CD4-positive, alpha-beta T cell treated with Interleukin-21 for 1 hour (primary cell): Measurements from ENCODE around the gene ACER3.
"Not testable (repeated sequence)": the region's sequence is repeated elsewhere in the genome, so short reads cannot be mapped to it uniquely, and the experiment has no call there.

Source experiments
- DNase-seq: peaks from one replicate; pipeline ENCODE4 v3.0.0-alpha.2; 2020

The ACER3 gene

GRCh38 chr11:76939219-76939631, 78.5 kb downstream of the ACER3 start:
- DNase-seq, result no peak

DNA sequence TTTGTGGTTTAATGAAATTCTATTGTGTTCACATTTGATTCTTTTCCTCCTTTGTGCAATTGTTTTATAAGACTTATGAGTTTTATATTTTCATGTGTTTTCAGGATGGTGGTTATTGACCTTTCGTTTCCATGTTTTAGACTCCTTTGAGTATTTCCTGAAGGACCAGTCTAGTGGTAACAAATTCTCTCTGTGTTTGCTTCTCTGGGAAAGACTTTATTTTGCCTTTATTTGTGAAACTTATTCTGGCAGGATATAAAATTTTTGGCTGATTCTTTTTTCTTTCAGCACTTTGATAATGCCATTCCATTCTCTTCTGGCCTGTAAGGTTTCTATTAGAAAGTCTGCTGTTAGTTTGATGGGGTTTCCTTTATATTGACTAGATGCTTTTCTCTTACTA, 83.5 kb downstream of the ACER3 start:
- DNase-seq, result no peak

- no peak for DNase-seq
Measured at GRCh38 chr11:76946223-76946622, 85.5 kb downstream of the ACER3 start.

- DNase-seq, result no peak
Measured at GRCh38 chr11:76947190-76947589, 86.5 kb downstream of the ACER3 start.

DNA sequence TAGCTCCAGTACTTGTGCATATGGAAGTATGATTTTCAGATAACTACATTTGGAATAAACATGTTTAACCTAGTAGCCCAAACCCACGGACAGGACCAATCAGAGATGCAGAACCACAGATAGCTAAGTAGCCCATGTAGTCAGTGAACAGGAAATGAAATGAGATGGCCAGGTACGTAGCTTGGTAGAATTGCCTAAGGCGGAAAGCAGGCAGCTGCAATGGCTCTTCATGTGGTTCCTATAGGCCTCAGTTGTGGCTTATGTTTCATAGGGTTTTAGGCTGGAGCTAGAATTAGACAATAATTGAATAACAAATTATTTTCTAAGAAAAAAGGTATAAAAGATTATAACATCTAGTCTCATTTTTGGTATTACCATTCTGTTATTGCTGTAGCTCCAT, 87.1 kb downstream of the ACER3 start:
- no peak for DNase-seq

- DNase-seq, result no peak
Measured at GRCh38 chr11:76955459-76956114, 94.9 kb downstream of the ACER3 start.

- no peak for DNase-seq
Measured at GRCh38 chr11:76962583-76963416, 102.1 kb downstream of the ACER3 start.

GRCh38 chr11:76963417-76964168, 102.9 kb downstream of the ACER3 start:
- DNase-seq, result not testable (repeated sequence)

DNA sequence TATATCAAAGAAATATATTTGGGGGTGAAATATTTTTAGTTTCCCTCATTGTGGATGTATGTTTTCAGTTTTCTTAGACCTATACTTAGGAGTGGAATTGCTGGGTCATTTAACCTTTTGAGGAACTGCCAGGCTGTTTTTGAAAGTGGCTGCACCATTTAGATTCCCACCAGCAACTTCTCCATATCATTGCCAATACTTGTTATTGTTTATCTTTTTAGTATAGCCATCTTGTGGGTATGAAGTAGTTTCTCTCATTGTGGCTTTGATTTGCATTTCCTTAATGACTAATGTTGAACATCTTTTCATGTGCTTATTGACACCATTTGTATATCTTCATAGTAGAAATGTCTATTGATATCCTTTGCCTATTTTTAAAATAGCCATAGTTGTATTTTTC, 111.3 kb downstream of the ACER3 start:
- DNase-seq, result no peak

DNA sequence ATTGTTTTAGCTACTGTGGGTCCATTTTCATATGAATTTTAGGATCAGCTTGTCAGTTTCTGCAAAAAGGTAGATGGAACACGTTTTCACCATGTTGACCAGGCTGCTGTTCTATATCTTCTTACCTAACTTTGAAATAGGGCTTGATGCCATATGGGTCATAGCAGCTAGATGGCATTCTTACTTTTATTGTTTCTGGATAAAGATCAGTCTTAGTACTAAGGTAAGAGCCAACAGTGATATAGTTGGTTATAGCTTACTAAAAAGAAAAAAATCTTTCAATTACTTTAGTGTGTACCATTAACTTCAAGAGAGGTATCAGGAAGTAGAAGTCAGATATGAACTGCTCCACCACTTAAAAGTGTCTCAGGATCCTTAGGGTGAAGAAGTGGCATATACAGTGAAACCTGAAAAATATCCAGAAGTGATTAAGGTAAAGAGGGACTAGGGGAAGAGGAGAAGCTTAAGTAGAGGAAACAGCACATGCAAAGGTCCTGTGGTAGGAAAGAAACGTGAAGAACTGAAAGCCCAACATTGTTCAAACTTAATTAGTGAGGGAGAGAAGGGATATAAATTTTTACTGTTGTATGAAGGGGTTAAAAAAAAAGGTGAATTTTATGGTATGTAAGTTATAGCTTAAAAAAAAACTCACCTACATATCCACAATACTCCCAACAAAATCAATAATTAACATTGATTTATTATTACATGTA, 113.6 kb downstream of the ACER3 start:
- no peak for DNase-seq

DNA sequence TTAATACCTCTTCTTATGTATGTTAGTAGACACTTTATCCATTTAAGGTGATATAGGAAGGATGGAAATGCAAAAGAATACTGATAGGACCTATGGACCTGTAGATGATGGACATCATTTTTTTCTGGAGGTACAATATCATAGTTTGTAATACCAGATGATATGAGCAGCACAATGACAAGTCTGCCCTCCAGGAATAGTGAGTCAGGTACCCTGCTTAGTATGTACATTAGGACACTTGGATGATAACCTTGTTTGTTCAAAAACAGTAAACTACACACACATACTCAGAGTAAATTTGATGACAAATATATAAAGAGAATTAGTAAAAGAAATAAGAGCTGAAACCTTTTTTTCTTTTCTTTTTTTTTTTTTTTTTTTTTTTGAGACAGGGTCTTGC, 114.8 kb downstream of the ACER3 start:
- DNase-seq, result no peak

DNA sequence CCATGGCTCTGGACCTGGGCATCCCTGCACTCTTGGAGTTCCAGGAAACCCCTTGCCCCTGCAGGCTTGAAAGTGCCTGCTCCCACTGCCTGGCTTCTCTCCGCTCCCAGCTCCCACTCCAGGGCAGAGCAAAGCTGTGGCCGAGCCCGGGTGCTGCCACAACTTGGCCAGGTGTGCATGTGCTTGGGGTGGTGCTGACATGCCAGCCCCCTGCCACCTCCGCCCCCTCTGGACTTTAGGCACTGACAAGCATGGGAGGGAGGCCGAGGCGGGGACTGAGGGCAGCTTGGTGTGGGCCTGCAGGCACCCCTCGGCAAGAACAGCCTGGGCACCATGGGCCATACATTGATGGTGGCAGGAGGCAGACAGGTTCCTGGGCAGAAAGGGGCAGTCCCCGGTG, 117.1 kb downstream of the ACER3 start:
- no peak for DNase-seq

DNA sequence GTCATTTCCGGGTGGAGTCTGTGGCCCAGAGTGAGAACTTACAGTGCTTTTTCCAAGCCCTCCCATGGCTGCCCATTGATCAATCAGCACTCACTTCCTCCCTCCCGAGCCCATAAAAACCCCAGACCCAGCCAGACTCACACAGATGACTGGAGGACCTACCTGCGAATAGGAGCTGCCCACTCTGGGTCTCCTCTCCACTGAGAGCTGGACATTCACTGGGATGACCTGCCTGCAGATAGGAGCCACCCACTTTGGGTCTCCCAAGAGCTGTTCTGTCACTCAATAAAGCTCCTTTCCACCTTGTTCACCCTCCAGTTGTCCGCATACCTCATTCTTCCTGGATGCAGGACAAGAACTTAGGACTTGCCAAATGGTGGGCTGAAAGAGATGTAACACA, 117.5 kb downstream of the ACER3 start:
- DNase-seq, result no peak

- no peak for DNase-seq
Measured at GRCh38 chr11:76978818-76979217, 118.1 kb downstream of the ACER3 start.

GRCh38 chr11:76980196-76980595, 119.5 kb downstream of the ACER3 start:
- DNase-seq, result no peak

DNA sequence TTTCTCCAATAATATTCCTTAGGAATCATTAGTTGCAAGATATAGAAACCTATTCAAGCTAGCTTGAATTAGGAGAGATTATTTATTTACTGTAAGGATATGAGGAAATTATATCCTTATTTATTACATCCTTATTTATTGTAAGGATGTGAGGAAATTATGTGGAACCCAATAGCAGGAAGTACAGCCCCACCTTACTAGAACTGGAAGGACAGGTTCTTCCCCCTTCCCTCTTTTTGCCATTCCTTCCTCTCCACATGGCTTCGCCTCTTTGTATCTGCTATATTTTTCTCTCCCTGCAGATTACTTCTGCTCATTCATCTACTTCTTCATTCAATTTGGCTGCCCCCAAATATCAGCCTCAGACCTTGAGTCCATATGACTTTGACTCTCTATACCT, 124.0 kb downstream of the ACER3 start:
- no peak for DNase-seq

DNA sequence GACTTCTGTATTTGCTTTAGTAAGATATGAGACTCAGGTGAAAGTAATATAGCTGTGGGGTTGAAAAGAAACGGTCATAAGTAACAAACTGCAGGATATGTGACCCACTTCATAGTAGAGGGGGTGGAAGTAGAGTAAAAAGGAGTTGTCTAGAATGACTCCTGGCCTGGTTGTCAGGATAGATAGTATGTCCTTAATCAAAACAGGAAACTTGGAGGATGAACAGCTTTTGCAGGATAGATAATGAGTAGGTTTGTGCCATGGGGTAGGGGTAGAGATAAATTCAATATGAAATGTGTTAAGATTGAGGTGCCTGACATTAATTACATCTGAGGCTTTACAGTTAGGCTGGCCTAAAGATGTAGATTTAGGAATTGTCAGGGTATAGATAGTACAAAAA, 126.5 kb downstream of the ACER3 start:
- DNase-seq, result no peak

DNA sequence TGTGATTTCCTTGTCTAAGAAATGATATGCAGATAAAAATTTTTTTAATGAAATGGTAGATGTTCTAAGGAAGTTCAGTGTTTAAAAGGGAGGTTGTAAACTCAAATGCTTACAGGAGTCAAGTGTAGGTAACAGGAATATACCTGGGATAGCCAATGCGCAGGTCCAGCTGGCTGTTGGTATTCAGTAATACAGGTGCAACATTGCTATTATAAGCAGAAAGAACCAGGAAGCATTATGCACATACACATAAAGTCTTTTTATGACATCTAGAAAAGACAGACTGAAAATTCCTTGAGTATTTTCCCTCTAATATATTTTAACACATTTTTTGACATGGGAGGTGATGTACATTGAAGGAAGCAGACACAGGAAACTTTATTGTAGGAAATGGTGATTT, 129.9 kb downstream of the ACER3 start:
- DNase-seq, result no peak

GRCh38 chr11:76995081-76995576, 134.4 kb downstream of the ACER3 start:
- DNase-seq, result no peak

GRCh38 chr11:76997512-76997911, 136.8 kb downstream of the ACER3 start:
- peak; percentile 5 for DNase-seq

GRCh38 chr11:76999597-76999996, 138.9 kb downstream of the ACER3 start:
- no peak for DNase-seq

GRCh38 chr11:77001613-77002012, 140.9 kb downstream of the ACER3 start:
- DNase-seq, result no peak

DNA sequence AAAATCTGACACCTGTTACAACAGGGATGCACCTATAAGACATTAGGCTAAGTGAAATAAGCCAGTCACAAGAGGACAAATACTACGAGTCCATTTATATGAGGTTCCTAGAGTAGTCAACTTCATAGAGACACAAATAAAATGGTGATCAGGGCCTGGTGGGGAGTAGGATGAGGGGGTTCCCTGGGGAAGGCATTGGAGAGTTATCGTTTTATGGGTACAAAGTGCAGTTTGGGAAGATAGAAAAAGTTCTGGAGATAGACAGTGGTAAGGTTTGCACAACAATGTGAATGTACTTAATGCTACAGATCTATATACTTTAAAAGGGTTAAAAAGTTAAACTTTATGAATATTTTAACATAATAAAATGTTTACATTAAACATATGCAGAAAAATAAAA, 142.1 kb downstream of the ACER3 start:
- no peak for DNase-seq
